ENCODE measurements around the gene GPR137. TPM values are rescaled to one million over a fixed set of nuclear protein-coding genes. Genes with fewer than 3 reads are reported as not detected.

GPR137 gene
- total RNA-seq, 1 donor from 2014 or later, result 71.4 TPM

DNA sequence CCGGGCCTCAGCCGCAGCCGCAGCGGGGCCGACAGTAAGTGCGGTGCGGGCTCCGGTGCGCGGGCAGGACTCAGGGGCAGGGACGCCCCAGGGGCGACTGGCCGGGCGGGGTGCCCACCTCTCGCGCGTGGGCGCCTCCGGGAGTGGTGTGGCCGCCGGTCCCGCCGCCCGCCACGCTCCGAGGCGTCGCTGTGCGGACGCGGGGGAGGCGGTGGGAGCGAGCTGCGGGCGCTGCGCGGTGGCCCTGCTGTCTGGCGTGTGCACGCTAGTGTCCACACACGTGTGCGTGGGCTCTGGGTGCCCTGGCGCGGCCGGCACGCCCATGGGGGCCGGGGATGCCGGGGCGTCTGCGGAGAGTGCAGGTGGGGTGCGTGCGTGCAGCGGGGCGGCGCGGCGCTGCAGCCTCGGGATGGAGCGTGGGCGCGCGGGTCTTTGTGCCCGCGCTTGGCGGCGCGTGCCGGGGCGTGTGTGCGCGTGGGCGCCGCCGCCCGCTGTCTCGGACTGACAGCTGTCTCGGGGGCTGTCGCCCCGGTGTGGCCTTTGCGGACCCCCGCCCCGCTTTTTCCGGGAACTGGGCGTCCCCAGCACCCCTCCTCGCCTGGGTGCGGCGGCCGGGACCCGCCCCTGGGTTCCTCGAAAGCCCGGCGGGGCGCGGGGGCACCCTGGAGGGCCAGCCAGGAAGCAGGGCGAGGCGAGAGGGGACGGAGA is 6.3 kb downstream of the GPR137 start:
- TF ChIP-seq CTCF (IDR thresholded peaks at IDR 0.05), result no peak
- no peaks in the 10 kb centered on the region for H3K9me3 Mint-ChIP-seq (ENCODE audit: unreplicated experiment)
- H3K4me1 Mint-ChIP-seq (ENCODE audit: unreplicated experiment), result peaks cover 27% of the 10 kb centered on the region
- no peak overlapping the region for H3K27ac Mint-ChIP-seq (ENCODE audit: unreplicated experiment)
- DNase-seq (ENCODE audit: extremely low spot score, unreplicated experiment), result no peak
- H3K27me3 Mint-ChIP-seq (ENCODE audit: unreplicated experiment), result peaks cover 30% of the 10 kb centered on the region
- H3K4me3 Mint-ChIP-seq (ENCODE audit: unreplicated experiment), result no peak overlapping the region
- H3K36me3 Mint-ChIP-seq (ENCODE audit: unreplicated experiment), result peaks cover 1% of the 10 kb centered on the region

GRCh38 chr11:64292460-64293254 is 7.0 kb downstream of the GPR137 start:
- Mint-ChIP-seq H3K27ac (ENCODE audit: unreplicated experiment) (no peak overlapping the region), H3K27me3 (ENCODE audit: unreplicated experiment) (peaks cover 35% of the 10 kb centered on the region), H3K4me3 (ENCODE audit: unreplicated experiment) (peak overlapping the region; percentile 57), H3K9me3 (ENCODE audit: unreplicated experiment) (no peaks in the 10 kb centered on the region), H3K36me3 (ENCODE audit: unreplicated experiment) (peaks cover 1% of the 10 kb centered on the region), H3K4me1 (ENCODE audit: unreplicated experiment) (peaks cover 23% of the 10 kb centered on the region)
- no peak for TF ChIP-seq CTCF (IDR thresholded peaks at IDR 0.05)
- no peak for DNase-seq (ENCODE audit: extremely low spot score, unreplicated experiment)

DNA sequence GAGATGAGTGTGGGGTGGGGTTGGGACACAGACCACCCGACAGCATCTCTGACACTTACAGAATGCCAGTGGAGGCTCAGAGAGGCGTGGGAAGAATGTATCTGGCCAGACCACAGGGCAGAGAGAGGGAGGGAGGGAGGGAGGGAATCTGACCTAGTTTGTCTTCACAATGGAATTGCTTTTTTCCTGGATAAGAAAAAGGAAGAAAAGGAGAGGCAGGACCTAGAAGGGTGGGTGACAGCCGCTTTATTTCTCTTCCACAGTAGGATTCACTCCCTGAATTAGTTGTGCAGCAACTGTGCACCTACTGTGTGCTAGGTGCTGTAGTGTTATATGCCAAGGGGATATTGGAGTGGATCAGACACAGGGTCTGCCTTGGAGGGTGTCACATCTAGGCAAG is 9.1 kb downstream of the GPR137 start:
- no peak for DNase-seq (ENCODE audit: extremely low spot score, unreplicated experiment)
- TF ChIP-seq CTCF (IDR thresholded peaks at IDR 0.05), result no peak
- Mint-ChIP-seq H3K27ac (ENCODE audit: unreplicated experiment) (peak overlapping the region; percentile 78), H3K36me3 (ENCODE audit: unreplicated experiment) (no peaks in the 10 kb centered on the region), H3K4me1 (ENCODE audit: unreplicated experiment) (peaks cover 28% of the 10 kb centered on the region), H3K27me3 (ENCODE audit: unreplicated experiment) (peaks cover 47% of the 10 kb centered on the region), H3K4me3 (ENCODE audit: unreplicated experiment) (no peak overlapping the region), H3K9me3 (ENCODE audit: unreplicated experiment) (no peaks in the 10 kb centered on the region)

- no peaks in the 10 kb centered on the region for H3K36me3 Mint-ChIP-seq (ENCODE audit: unreplicated experiment)
- no peak overlapping the region for H3K27ac Mint-ChIP-seq (ENCODE audit: unreplicated experiment)
- TF ChIP-seq CTCF (IDR thresholded peaks at IDR 0.05), result no peak
- no peak overlapping the region for H3K4me3 Mint-ChIP-seq (ENCODE audit: unreplicated experiment)
- DNase-seq (ENCODE audit: extremely low spot score, unreplicated experiment), result no peak
- H3K27me3 Mint-ChIP-seq (ENCODE audit: unreplicated experiment), result peaks cover 46% of the 10 kb centered on the region
- H3K9me3 Mint-ChIP-seq (ENCODE audit: unreplicated experiment), result no peaks in the 10 kb centered on the region
- peaks cover 31% of the 10 kb centered on the region for H3K4me1 Mint-ChIP-seq (ENCODE audit: unreplicated experiment)
Observed at GRCh38 chr11:64295760-64296159, 10.1 kb downstream of the GPR137 start.

DNA sequence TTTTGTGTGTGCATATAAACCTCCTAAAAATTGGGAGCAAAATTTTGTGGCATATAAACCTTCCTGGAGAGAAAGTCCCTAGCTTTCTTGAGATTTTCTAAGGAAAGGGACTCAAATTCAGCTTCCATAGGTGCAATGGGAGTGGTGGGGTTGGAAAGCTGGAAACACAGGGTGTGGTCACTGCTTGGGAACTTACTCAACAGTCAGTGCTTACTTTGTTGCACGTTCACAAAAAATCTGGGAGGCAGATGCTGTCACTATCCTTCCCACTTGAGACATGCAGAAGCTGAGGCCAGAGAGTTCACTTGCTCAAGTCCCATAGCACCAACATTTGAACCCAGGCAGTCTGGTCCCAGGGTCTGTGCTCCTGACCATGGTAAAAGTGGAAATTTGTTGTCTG is 10.6 kb downstream of the GPR137 start:
- DNase-seq (ENCODE audit: extremely low spot score, unreplicated experiment), result no peak
- Mint-ChIP-seq H3K27ac (ENCODE audit: unreplicated experiment) (no peak overlapping the region), H3K9me3 (ENCODE audit: unreplicated experiment) (no peaks in the 10 kb centered on the region), H3K36me3 (ENCODE audit: unreplicated experiment) (no peaks in the 10 kb centered on the region), H3K4me3 (ENCODE audit: unreplicated experiment) (no peak overlapping the region), H3K4me1 (ENCODE audit: unreplicated experiment) (peaks cover 31% of the 10 kb centered on the region), H3K27me3 (ENCODE audit: unreplicated experiment) (peaks cover 43% of the 10 kb centered on the region)
- no peak for TF ChIP-seq CTCF (IDR thresholded peaks at IDR 0.05)
